ENCODE measurements around the gene SH3BP4. TPM values are rescaled to one million over a fixed set of nuclear protein-coding genes. Genes with fewer than 3 reads are reported as not detected.
A peak's percentile ranks its signal among the peaks of the same experiment; 100 is the strongest.

SH3BP4 gene
- total and polyA plus RNA-seq, 2 of the 13 experiments (the other 11 are each of a cell fraction or from before 2014, with no cell fraction given), result 34.6 to 99.1 TPM

DNA sequence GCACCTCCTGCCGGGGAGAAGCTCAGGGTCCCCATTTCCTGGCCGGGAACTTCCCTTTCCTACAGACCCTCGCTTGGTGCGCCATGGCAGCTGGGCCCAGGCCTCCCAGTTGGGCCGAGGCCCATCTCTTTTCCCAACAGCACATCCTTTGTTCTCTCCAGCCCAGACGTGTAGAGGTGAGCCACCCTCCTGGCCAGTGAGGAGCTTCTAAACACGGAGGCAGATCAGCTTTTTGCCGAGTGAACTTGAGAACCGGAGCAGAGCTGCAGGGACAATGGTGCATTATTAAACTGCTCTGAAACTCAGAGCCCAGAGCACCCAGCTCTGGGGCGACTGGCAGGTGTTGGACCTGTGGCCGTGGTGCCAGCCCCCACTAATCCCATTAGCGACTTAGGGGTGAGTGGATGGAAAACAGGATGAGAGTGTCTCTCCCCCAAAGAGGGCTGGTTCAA lies 25.4 kb downstream of the SH3BP4 start (continued):
- TF ChIP-seq, protein P1, sequence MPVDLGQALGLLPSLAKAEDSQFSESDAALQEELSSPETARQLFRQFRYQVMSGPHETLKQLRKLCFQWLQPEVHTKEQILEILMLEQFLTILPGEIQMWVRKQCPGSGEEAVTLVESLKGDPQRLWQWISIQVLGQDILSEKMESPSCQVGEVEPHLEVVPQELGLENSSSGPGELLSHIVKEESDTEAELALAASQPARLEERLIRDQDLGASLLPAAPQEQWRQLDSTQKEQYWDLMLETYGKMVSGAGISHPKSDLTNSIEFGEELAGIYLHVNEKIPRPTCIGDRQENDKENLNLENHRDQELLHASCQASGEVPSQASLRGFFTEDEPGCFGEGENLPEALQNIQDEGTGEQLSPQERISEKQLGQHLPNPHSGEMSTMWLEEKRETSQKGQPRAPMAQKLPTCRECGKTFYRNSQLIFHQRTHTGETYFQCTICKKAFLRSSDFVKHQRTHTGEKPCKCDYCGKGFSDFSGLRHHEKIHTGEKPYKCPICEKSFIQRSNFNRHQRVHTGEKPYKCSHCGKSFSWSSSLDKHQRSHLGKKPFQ (CRISPR knock-in tag; IDR thresholded peaks at IDR 0.05; ENCODE audit: insufficient replicate concordance), result no peak
- TF ChIP-seq, protein P2, sequence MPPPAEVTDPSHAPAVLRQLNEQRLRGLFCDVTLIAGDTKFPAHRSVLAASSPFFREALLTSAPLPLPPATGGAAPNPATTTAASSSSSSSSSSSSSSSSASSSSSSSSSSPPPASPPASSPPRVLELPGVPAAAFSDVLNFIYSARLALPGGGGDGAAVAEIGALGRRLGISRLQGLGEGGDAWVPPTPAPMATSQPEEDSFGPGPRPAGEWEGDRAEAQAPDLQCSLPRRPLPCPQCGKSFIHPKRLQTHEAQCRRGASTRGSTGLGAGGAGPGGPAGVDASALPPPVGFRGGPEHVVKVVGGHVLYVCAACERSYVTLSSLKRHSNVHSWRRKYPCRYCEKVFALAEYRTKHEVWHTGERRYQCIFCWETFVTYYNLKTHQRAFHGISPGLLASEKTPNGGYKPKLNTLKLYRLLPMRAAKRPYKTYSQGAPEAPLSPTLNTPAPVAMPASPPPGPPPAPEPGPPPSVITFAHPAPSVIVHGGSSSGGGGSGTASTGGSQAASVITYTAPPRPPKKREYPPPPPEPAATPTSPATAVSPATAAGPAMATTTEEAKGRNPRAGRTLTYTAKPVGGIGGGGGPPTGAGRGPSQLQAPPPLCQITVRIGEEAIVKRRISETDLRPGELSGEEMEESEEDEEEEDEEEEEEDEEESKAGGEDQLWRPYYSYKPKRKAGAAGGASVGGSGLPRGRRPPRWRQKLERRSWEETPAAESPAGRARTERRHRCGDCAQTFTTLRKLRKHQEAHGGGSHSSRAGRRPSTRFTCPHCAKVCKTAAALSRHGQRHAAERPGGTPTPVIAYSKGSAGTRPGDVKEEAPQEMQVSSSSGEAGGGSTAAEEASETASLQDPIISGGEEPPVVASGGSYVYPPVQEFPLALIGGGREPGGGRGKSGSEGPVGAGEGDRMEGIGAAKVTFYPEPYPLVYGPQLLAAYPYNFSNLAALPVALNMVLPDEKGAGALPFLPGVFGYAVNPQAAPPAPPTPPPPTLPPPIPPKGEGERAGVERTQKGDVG (CRISPR knock-in tag; IDR thresholded peaks at IDR 0.05; ENCODE audit: borderline replicate concordance), result 0 out of 2 replicates have a peak, but pooled peaks have one; percentile 8
- TF ChIP-seq HDAC2 (CRISPR knock-in tag; IDR thresholded peaks at IDR 0.05) (no peak), ZNF10 (CRISPR knock-in tag; IDR thresholded peaks at IDR 0.05; ENCODE audit: borderline replicate concordance, low read depth) (no peak), ZNF230 (CRISPR knock-in tag; IDR thresholded peaks at IDR 0.05) (no peak), IKZF1 (IDR thresholded peaks at IDR 0.05) (no peak), ZNF773 (CRISPR knock-in tag; IDR thresholded peaks at IDR 0.05; ENCODE audit: borderline replicate concordance) (no peak), ZNF441 (CRISPR knock-in tag; IDR thresholded peaks at IDR 0.05; ENCODE audit: borderline replicate concordance) (no peak)
- TF ChIP-seq, protein P3, sequence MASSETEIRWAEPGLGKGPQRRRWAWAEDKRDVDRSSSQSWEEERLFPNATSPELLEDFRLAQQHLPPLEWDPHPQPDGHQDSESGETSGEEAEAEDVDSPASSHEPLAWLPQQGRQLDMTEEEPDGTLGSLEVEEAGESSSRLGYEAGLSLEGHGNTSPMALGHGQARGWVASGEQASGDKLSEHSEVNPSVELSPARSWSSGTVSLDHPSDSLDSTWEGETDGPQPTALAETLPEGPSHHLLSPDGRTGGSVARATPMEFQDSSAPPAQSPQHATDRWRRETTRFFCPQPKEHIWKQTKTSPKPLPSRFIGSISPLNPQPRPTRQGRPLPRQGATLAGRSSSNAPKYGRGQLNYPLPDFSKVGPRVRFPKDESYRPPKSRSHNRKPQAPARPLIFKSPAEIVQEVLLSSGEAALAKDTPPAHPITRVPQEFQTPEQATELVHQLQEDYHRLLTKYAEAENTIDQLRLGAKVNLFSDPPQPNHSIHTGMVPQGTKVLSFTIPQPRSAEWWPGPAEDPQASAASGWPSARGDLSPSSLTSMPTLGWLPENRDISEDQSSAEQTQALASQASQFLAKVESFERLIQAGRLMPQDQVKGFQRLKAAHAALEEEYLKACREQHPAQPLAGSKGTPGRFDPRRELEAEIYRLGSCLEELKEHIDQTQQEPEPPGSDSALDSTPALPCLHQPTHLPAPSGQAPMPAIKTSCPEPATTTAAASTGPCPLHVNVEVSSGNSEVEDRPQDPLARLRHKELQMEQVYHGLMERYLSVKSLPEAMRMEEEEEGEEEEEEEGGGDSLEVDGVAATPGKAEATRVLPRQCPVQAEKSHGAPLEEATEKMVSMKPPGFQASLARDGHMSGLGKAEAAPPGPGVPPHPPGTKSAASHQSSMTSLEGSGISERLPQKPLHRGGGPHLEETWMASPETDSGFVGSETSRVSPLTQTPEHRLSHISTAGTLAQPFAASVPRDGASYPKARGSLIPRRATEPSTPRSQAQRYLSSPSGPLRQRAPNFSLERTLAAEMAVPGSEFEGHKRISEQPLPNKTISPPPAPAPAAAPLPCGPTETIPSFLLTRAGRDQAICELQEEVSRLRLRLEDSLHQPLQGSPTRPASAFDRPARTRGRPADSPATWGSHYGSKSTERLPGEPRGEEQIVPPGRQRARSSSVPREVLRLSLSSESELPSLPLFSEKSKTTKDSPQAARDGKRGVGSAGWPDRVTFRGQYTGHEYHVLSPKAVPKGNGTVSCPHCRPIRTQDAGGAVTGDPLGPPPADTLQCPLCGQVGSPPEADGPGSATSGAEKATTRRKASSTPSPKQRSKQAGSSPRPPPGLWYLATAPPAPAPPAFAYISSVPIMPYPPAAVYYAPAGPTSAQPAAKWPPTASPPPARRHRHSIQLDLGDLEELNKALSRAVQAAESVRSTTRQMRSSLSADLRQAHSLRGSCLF (CRISPR knock-in tag; IDR thresholded peaks at IDR 0.05; ENCODE audit: borderline replicate concordance), result no peak
- TF ChIP-seq, protein P4, sequence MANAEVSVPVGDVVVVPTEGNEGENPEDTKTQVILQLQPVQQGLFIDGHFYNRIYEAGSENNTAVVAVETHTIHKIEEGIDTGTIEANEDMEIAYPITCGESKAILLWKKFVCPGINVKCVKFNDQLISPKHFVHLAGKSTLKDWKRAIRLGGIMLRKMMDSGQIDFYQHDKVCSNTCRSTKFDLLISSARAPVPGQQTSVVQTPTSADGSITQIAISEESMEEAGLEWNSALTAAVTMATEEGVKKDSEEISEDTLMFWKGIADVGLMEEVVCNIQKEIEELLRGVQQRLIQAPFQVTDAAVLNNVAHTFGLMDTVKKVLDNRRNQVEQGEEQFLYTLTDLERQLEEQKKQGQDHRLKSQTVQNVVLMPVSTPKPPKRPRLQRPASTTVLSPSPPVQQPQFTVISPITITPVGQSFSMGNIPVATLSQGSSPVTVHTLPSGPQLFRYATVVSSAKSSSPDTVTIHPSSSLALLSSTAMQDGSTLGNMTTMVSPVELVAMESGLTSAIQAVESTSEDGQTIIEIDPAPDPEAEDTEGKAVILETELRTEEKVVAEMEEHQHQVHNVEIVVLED (CRISPR knock-in tag; IDR thresholded peaks at IDR 0.05; ENCODE audit: borderline replicate concordance), result no peak
- TF ChIP-seq, protein P5, sequence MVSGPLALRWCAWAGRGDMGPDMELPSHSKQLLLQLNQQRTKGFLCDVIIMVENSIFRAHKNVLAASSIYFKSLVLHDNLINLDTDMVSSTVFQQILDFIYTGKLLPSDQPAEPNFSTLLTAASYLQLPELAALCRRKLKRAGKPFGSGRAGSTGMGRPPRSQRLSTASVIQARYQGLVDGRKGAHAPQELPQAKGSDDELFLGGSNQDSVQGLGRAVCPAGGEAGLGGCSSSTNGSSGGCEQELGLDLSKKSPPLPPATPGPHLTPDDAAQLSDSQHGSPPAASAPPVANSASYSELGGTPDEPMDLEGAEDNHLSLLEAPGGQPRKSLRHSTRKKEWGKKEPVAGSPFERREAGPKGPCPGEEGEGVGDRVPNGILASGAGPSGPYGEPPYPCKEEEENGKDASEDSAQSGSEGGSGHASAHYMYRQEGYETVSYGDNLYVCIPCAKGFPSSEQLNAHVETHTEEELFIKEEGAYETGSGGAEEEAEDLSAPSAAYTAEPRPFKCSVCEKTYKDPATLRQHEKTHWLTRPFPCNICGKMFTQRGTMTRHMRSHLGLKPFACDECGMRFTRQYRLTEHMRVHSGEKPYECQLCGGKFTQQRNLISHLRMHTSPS (CRISPR knock-in tag; IDR thresholded peaks at IDR 0.05; ENCODE audit: low read depth), result peak; percentile 82
- TF ChIP-seq, protein P6, sequence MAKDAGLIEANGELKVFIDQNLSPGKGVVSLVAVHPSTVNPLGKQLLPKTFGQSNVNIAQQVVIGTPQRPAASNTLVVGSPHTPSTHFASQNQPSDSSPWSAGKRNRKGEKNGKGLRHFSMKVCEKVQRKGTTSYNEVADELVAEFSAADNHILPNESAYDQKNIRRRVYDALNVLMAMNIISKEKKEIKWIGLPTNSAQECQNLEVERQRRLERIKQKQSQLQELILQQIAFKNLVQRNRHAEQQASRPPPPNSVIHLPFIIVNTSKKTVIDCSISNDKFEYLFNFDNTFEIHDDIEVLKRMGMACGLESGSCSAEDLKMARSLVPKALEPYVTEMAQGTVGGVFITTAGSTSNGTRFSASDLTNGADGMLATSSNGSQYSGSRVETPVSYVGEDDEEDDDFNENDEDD (CRISPR knock-in tag; IDR thresholded peaks at IDR 0.05; ENCODE audit: borderline replicate concordance), result no peak

Data from HepG2 (cell line).